ENCODE data around the gene DBN1.

Gene DBN1

GRCh38 chr5:177475563-177476427 is 2.4 kb upstream of the DBN1 start:
- no peak for TF ChIP-seq CTCF (conservative IDR thresholded peaks at IDR 0.05; ENCODE audit: low read depth)
- POLR2A ChIA-PET (ENCODE audit: low non-redundant PET) = no interaction called here
- CTCF ChIA-PET = interaction anchor here (0.6 to 1.8 kb wide), 2 partner anchors 25 to 39 kb away, joined by 3 to 4 read pairs; no protein-coding TSS in a partner anchor
- H3K27ac ChIP-seq = peak overlapping the region; percentile 82
- DNase-seq (ENCODE audit: low spot score) = no peak

- TF ChIP-seq CTCF (conservative IDR thresholded peaks at IDR 0.05; ENCODE audit: low read depth) = no peak
- POLR2A ChIA-PET (ENCODE audit: low non-redundant PET) = no interaction called here
- CTCF ChIA-PET = interaction anchor here (0.7 to 0.9 kb wide), 2 partner anchors 9 to 15 kb away, joined by 3 to 4 read pairs; no protein-coding TSS in a partner anchor
- H3K27ac ChIP-seq = peak overlapping the region; percentile 82
- no peak for DNase-seq (ENCODE audit: low spot score)
Observed at GRCh38 chr5:177474846-177475562, 1.6 kb upstream of the DBN1 start.

- ChIA-PET POLR2A (ENCODE audit: low non-redundant PET) (no interaction called here), CTCF (interaction anchor here (0.9 kb wide), 1 partner anchor 16 kb away, joined by 3 read pairs; no protein-coding TSS in a partner anchor)
- DNase-seq (ENCODE audit: low spot score) = no peak
- no peak for TF ChIP-seq CTCF (conservative IDR thresholded peaks at IDR 0.05; ENCODE audit: low read depth)
- peak overlapping the region; percentile 82 for H3K27ac ChIP-seq
Observed at GRCh38 chr5:177474002-177474476, 605 bp upstream of the DBN1 start.

GRCh38 chr5:177472460-177473442 is 683 bp downstream of the DBN1 start:
- CTCF ChIA-PET = interaction anchor here (0.7 to 1.0 kb wide), 3 partner anchors 15 to 28 kb away, joined by 4 read pairs; no protein-coding TSS in a partner anchor
- DNase-seq (ENCODE audit: low spot score) = no peak
- H3K27ac ChIP-seq = peak overlapping the region; percentile 82
- POLR2A ChIA-PET (ENCODE audit: low non-redundant PET) = interaction anchor here (0.6 to 1.2 kb wide), 4 partner anchors 9 to 68 kb away, joined by 3 to 4 read pairs (median 3); partner anchors contain the start of gene PDLIM7
- TF ChIP-seq CTCF (conservative IDR thresholded peaks at IDR 0.05; ENCODE audit: low read depth) = no peak

GRCh38 chr5:177471610-177472356 is 1.7 kb downstream of the DBN1 start:
- CTCF ChIA-PET = interaction anchor here (0.7 to 0.8 kb wide), 2 partner anchors 14 to 16 kb away, joined by 4 read pairs; no protein-coding TSS in a partner anchor
- no peak for DNase-seq (ENCODE audit: low spot score)
- TF ChIP-seq CTCF (conservative IDR thresholded peaks at IDR 0.05; ENCODE audit: low read depth) = no peak

More at GRCh38 chr5:177471610-177472356, 1.7 kb downstream of the DBN1 start:
- POLR2A ChIA-PET (ENCODE audit: low non-redundant PET) = interaction anchor here (0.6 to 1.2 kb wide), 4 partner anchors 10 to 67 kb away, joined by 3 to 4 read pairs (median 3); partner anchors contain the start of gene PDLIM7
- peak overlapping the region; percentile 82 for H3K27ac ChIP-seq

All from RWPE1 (cell line).